GM12878 (cell line): ENCODE measurements around the gene CCND2.
A peak's percentile ranks its signal among the peaks of the same experiment; 100 is the strongest.

Source experiments
- CBX5 ChIP-seq: sonication (generic); IDR thresholded peaks from 2 replicates; pipeline ENCODE4 v1.6.1; 2016; ENCODE audit warnings: low read depth, moderate library complexity, mild to moderate bottlenecking, inconsistent platforms
- CHD1 ChIP-seq: IDR thresholded peaks from 2 replicates; pipeline ENCODE4 v1.6.1; 2012; ENCODE audit warnings: low read depth, low read length, improper control_type of control experiment
- CHD4 ChIP-seq: fragments of 200-600 bp; sonication (generic); IDR thresholded peaks from 2 replicates; pipeline ENCODE4 v1.6.1; 2016; ENCODE audit warnings: mild to moderate bottlenecking
- ELK1 ChIP-seq: IDR thresholded peaks from 2 replicates; pipeline ENCODE4 v1.6.1; 2012; ENCODE audit warnings: low read depth, low read length, improper control_type of control experiment
- EP300 ChIP-seq, 2 experiments: fragments of 150-350 bp in 1 of 2; IDR thresholded peaks; 2 replicates each; pipeline ENCODE4 v1.6.1; 2011 to 2012; ENCODE audit warnings: low read depth in 2 of 2, low read length in 2 of 2, borderline replicate concordance in 1 of 2, improper control_type of control experiment in 1 of 2, inconsistent platforms in 1 of 2; ENCODE audit not compliant: control insufficient read depth in 1 of 2
- HDAC6 ChIP-seq: fragments of 200-600 bp; sonication (generic); IDR thresholded peaks from one replicate; pipeline ENCODE4 v1.8.0; 2017; ENCODE audit warnings: antibody characterized with exemption; ENCODE audit not compliant: unreplicated experiment
- HDGF ChIP-seq: fragments of 450-650 bp; IDR thresholded peaks from 2 replicates; pipeline ENCODE4 v1.6.1; 2016; ENCODE audit warnings: antibody characterized with exemption
- POLR2A ChIP-seq: IDR thresholded peaks from 2 replicates; pipeline ENCODE4 v1.6.1; 2011; ENCODE audit warnings: low read depth, mild to moderate bottlenecking, low read length
- RAD21 ChIP-seq: IDR thresholded peaks from 2 replicates; pipeline ENCODE4 v1.6.1; 2011; ENCODE audit warnings: mild to moderate bottlenecking, low read depth, low read length, moderate library complexity; ENCODE audit not compliant: insufficient read depth
- REST ChIP-seq: IDR thresholded peaks from 2 replicates; pipeline ENCODE4 v1.6.1; 2012; ENCODE audit warnings: mild to moderate bottlenecking, low read depth, low read length
- SIN3A ChIP-seq: IDR thresholded peaks from 2 replicates; pipeline ENCODE4 v1.6.1; 2012; ENCODE audit warnings: low read depth, low read length, improper control_type of control experiment
- YY1 ChIP-seq: IDR thresholded peaks from 2 replicates; pipeline ENCODE4 v1.6.1; 2011; ENCODE audit warnings: low read depth, mild to moderate bottlenecking, low read length
- ZBTB4 ChIP-seq: fragments of 450-650 bp; formaldehyde crosslinking; IDR thresholded peaks from 2 replicates; pipeline ENCODE4 v1.4.0; 2022; ENCODE audit warnings: mild to moderate bottlenecking, moderate library complexity

- TF ChIP-seq REST (no peak), RAD21 (no peak), POLR2A (peak; percentile 100), YY1 (peak; percentile 77; the same call in 1 of the 2 replicates), CHD1 (no peak), CBX5 (no peak), SIN3A (peak; percentile 74; the same call in 1 of the 2 replicates), CHD4 (no peak), ZBTB4 (CRISPR knock-in tag) (no peak), ELK1 (peak; percentile 70; the same call in 1 of the 2 replicates), HDGF (no peak), HDAC6 (no peak), EP300 (IDR thresholded peaks at IDR 0.05; ENCODE audit: borderline replicate concordance in 1 of 2, control insufficient read depth in 1 of 2, low read depth in 2 of 2, low read length in 2 of 2) (no peak)
Measured at GRCh38 chr12:4320853-4321701, 47.5 kb downstream of the CCND2 start, which contains the start of gene TIGAR.
